ENCODE measurements around the gene MAFF. TPM values are rescaled to one million over a fixed set of nuclear protein-coding genes. Genes with fewer than 3 reads are reported as not detected.
A peak's percentile ranks its signal among the peaks of the same experiment; 100 is the strongest.
"Not testable (repeated sequence)": the region's sequence is repeated elsewhere in the genome, so short reads cannot be mapped to it uniquely, and the experiment has no call there.

Gene MAFF
- total and polyA plus RNA-seq, 4 donors = 30.0 to 57.8 (median 40.1) TPM

DNA sequence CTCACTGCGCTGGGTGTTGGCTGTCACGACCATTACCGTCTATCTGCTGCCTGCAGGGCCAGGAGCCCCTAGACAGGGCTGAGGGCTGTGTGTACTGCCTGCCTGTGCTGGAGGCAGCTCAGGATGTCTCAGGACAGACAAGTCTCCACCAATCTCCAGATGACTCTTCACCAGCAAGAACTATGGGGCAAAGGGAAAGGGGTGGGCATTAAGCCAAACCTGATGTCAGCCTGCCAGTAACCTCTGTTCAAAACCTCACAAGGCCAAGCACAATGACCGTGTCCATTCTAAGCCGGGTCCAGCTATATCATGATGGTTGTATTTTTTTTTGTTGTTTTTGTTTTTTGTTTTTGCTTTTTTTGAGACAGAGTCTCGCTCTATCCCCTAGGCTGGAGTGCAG lies 31.6 kb downstream of the MAFF start:
- TF ChIP-seq, protein P1, sequence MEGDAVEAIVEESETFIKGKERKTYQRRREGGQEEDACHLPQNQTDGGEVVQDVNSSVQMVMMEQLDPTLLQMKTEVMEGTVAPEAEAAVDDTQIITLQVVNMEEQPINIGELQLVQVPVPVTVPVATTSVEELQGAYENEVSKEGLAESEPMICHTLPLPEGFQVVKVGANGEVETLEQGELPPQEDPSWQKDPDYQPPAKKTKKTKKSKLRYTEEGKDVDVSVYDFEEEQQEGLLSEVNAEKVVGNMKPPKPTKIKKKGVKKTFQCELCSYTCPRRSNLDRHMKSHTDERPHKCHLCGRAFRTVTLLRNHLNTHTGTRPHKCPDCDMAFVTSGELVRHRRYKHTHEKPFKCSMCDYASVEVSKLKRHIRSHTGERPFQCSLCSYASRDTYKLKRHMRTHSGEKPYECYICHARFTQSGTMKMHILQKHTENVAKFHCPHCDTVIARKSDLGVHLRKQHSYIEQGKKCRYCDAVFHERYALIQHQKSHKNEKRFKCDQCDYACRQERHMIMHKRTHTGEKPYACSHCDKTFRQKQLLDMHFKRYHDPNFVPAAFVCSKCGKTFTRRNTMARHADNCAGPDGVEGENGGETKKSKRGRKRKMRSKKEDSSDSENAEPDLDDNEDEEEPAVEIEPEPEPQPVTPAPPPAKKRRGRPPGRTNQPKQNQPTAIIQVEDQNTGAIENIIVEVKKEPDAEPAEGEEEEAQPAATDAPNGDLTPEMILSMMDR (IDR thresholded peaks at IDR 0.05; ENCODE audit: control extremely low read depth, extremely low read depth) = no peak
- WGBS, 2 donors = 84 to 88% methylated on average over 6 of the region's 6 CpGs
- Histone ChIP-seq H3K4me1 (ENCODE audit: control insufficient read depth in 5 of 5, insufficient read depth in 5 of 5, low read length in 5 of 5) (peaks cover 0 to 26% (median 3%) of the 10 kb centered on the region in 5 donors), H3K36me3 (ENCODE audit: control insufficient read depth in 4 of 4, insufficient read depth in 4 of 4, low read length in 4 of 4) (peaks cover 0 to 35% (median 30%) of the 10 kb centered on the region in 4 donors), H3K4me3 (no peak overlapping the region), H3K9ac (ENCODE audit: insufficient read depth in 1 of 2, low read length in 2 of 2) (no peak overlapping the region), H3K27me3 (ENCODE audit: control insufficient read depth in 3 of 3, insufficient read depth in 3 of 3, low read length in 2 of 3) (no peaks in the 10 kb centered on the region), H3K27ac (ENCODE audit: low read depth in 1 of 2, low read length in 1 of 2) (no peak overlapping the region), H3K9me3 (ENCODE audit: control insufficient read depth in 4 of 4, insufficient read depth in 3 of 4, low read length in 3 of 4) (no peaks in the 10 kb centered on the region)
- DNase-seq (no peak), ATAC-seq (ENCODE audit: insufficient read depth, low FRiP score) (no peak)

DNA sequence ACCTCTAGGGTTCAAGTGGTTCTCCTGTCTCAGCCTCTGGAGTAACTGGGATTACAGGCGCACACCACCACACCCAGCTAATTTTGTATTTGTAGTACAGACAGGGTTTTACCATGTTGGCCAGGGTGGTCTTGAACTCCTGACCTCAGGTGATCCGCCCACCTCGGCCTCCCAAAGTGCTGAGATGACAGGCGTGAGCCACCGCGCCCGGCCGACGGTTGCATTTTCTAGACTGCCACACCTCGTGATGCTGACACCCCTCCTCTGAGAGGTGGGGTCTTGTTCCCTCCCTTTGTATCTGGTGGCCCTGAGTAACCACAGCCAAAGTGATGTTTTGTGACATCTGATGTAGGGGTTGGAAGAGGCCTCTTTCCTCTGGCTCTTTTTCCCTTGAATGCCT lies 32.1 kb downstream of the MAFF start:
- H3K9ac ChIP-seq (ENCODE audit: insufficient read depth in 1 of 2, low read length in 2 of 2); H3K4me3 ChIP-seq; H3K27me3 ChIP-seq (ENCODE audit: control insufficient read depth in 3 of 3, insufficient read depth in 3 of 3, low read length in 2 of 3); H3K27ac ChIP-seq (ENCODE audit: low read depth in 1 of 2, low read length in 1 of 2); DNase-seq; ATAC-seq (ENCODE audit: insufficient read depth, low FRiP score); H3K9me3 ChIP-seq (ENCODE audit: control insufficient read depth in 4 of 4, insufficient read depth in 3 of 4, low read length in 3 of 4): not testable (repeated sequence)
- H3K36me3 ChIP-seq (ENCODE audit: control insufficient read depth in 4 of 4, insufficient read depth in 4 of 4, low read length in 4 of 4) = peaks cover 0 to 35% (median 28%) of the 10 kb centered on the region in 4 donors
- H3K4me1 ChIP-seq (ENCODE audit: control insufficient read depth in 5 of 5, insufficient read depth in 5 of 5, low read length in 5 of 5) = peaks cover 0 to 27% (median 7%) of the 10 kb centered on the region in 5 donors
- 94 to 97% methylated on average over 10 of the region's 10 CpGs for WGBS, 2 donors

DNA sequence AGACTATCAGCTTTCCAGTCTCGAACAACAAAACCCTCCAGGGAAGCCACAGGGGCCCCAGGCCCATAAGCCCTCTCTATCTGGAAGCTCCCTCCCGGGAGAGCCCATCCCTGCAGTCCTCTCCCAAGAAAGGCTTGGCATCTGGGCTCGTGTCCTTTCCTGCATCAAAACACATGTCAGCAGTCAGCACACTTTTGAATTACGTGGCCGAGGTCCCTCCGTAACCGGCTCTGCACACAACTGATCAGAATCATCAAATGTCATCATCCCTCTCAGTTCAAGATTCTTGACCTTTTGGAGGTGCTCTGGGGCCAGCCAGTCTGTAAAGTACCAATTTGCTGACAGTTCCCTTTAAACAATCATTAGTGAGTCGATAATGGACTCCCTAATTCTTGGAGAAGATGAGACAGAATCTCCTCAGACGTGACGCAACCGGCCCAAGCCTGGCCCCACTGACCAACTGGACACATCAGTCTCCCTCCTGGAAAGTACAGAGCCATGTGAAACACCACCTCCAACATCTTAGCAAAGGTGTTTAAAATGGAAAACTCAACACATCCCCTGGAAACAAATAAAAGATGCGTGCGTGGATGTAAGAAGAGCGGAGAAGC lies 33.6 kb downstream of the MAFF start:
- Histone ChIP-seq H3K36me3 (ENCODE audit: control insufficient read depth in 4 of 4, insufficient read depth in 4 of 4, low read length in 4 of 4) (peaks cover 0 to 35% (median 24%) of the 10 kb centered on the region in 4 donors), H3K9ac (ENCODE audit: insufficient read depth in 1 of 2, low read length in 2 of 2) (no peak overlapping the region), H3K27ac (ENCODE audit: low read depth in 1 of 2, low read length in 1 of 2) (no peak overlapping the region), H3K4me3 (no peak overlapping the region), H3K27me3 (ENCODE audit: control insufficient read depth in 3 of 3, insufficient read depth in 3 of 3, low read length in 2 of 3) (no peaks in the 10 kb centered on the region), H3K4me1 (ENCODE audit: control insufficient read depth in 5 of 5, insufficient read depth in 5 of 5, low read length in 5 of 5) (peaks cover 4 to 29% (median 18%) of the 10 kb centered on the region in 5 donors), H3K9me3 (ENCODE audit: control insufficient read depth in 4 of 4, insufficient read depth in 3 of 4, low read length in 3 of 4) (no peaks in the 10 kb centered on the region)
- ATAC-seq (ENCODE audit: insufficient read depth, low FRiP score) = no peak
- WGBS, 2 donors = 90 to 93% methylated on average over 14 of the region's 14 CpGs
- TF ChIP-seq, protein P1 (IDR thresholded peaks at IDR 0.05; ENCODE audit: control extremely low read depth, extremely low read depth) = no peak
- DNase-seq = no peak

GRCh38 chr22:38236786-38237185 lies 35.0 kb downstream of the MAFF start:
- ATAC-seq (ENCODE audit: insufficient read depth, low FRiP score) = no peak
- Histone ChIP-seq H3K4me3 (no peak overlapping the region), H3K27me3 (ENCODE audit: control insufficient read depth in 3 of 3, insufficient read depth in 3 of 3, low read length in 2 of 3) (no peaks in the 10 kb centered on the region), H3K27ac (ENCODE audit: low read depth in 1 of 2, low read length in 1 of 2) (peak overlapping the region in 1 of 2 donors; percentile 43), H3K9me3 (ENCODE audit: control insufficient read depth in 4 of 4, insufficient read depth in 3 of 4, low read length in 3 of 4) (no peaks in the 10 kb centered on the region), H3K4me1 (ENCODE audit: control insufficient read depth in 5 of 5, insufficient read depth in 5 of 5, low read length in 5 of 5) (peaks cover 4 to 24% (median 18%) of the 10 kb centered on the region in 5 donors), H3K36me3 (ENCODE audit: control insufficient read depth in 4 of 4, insufficient read depth in 4 of 4, low read length in 4 of 4) (peaks cover 0 to 27% (median 17%) of the 10 kb centered on the region in 4 donors), H3K9ac (ENCODE audit: insufficient read depth in 1 of 2, low read length in 2 of 2) (no peak overlapping the region)
- TF ChIP-seq, protein P1 (IDR thresholded peaks at IDR 0.05; ENCODE audit: control extremely low read depth, extremely low read depth) = no peak
- WGBS, 2 donors = 68 to 82% methylated on average over 8 of the region's 8 CpGs
- peak; percentile 69 to 85 (median 77) for DNase-seq

All from lung (tissue), 12 donors.